Fibroblast of skin of right quadriceps (primary cell): ENCODE data around the gene AFAP1.

Experiments
- DNase-seq: peaks from one replicate; pipeline ENCODE4 v3.0.0-alpha.2; 2013

AFAP1 gene

GRCh38 chr4:7939377-7940108 is at the start of gene AFAP1:
Gene AFAP1 (minus strand): TSS chr4:7939861. CDS start chr4:7872078, 67,783 bp downstream.
- peak; percentile 90 for DNase-seq

- DNase-seq, result peak; percentile 76
Observed at GRCh38 chr4:7988437-7988836, 48.8 kb upstream of the AFAP1 start.

GRCh38 chr4:7987148-7987989 is 47.7 kb upstream of the AFAP1 start:
- DNase-seq, result peak; percentile 67

- DNase-seq, result no peak
Observed at GRCh38 chr4:7985891-7986441, 46.3 kb upstream of the AFAP1 start.

GRCh38 chr4:7985072-7985471 is 45.4 kb upstream of the AFAP1 start:
- no peak for DNase-seq

- no peak for DNase-seq
Observed at GRCh38 chr4:7984286-7984925, 44.7 kb upstream of the AFAP1 start.

GRCh38 chr4:7983296-7983695 is 43.6 kb upstream of the AFAP1 start:
- DNase-seq, result no peak

- DNase-seq, result no peak
Observed at GRCh38 chr4:7981738-7982394, 42.2 kb upstream of the AFAP1 start.

- DNase-seq, result peak; percentile 45
Observed at GRCh38 chr4:7980036-7980435, 40.4 kb upstream of the AFAP1 start.

GRCh38 chr4:7979652-7979968 is 39.9 kb upstream of the AFAP1 start:
- DNase-seq, result no peak

- no peak for DNase-seq
Observed at GRCh38 chr4:7978907-7979651, 39.4 kb upstream of the AFAP1 start.

- no peak for DNase-seq
Observed at GRCh38 chr4:7978489-7978888, 38.8 kb upstream of the AFAP1 start.

- no peak for DNase-seq
Observed at GRCh38 chr4:7976634-7977033, 37.0 kb upstream of the AFAP1 start.

- no peak for DNase-seq
Observed at GRCh38 chr4:7976025-7976424, 36.4 kb upstream of the AFAP1 start.

- DNase-seq, result no peak
Observed at GRCh38 chr4:7974425-7974824, 34.8 kb upstream of the AFAP1 start.

GRCh38 chr4:7973545-7973981 is 33.9 kb upstream of the AFAP1 start:
- DNase-seq, result peak; percentile 61

GRCh38 chr4:7971881-7972500 is 32.3 kb upstream of the AFAP1 start:
- no peak for DNase-seq

- DNase-seq, result no peak
Observed at GRCh38 chr4:7971159-7971631, 31.5 kb upstream of the AFAP1 start.

GRCh38 chr4:7970361-7970946 is 30.8 kb upstream of the AFAP1 start:
- DNase-seq, result no peak

GRCh38 chr4:7968262-7968896 is 28.7 kb upstream of the AFAP1 start:
- DNase-seq, result no peak
